K562 (cell line): ENCODE measurements around the gene DUS1L.

Experiments used
- BHLHE40 ChIP-seq: IDR thresholded peaks from 2 replicates; pipeline ENCODE4 v1.6.1; 2011; ENCODE audit warnings: low read length, improper control_type of control experiment
- CHCHD3 ChIP-seq: fragments of 250-450 bp; sonication (Bioruptor Pico); IDR thresholded peaks from 2 replicates; pipeline ENCODE4 v2.1.2; 2022; ENCODE audit warnings: mild to moderate bottlenecking
- FOXP4 ChIP-seq: sonication (generic); formaldehyde crosslinking; IDR thresholded peaks from 2 replicates; pipeline ENCODE4 v1.8.0; 2022; ENCODE audit warnings: mild to moderate bottlenecking, missing genetic modification reagents, borderline replicate concordance
- GTF2F1 ChIP-seq: IDR thresholded peaks from 2 replicates; pipeline ENCODE4 v1.6.1; 2011; ENCODE audit warnings: low read depth, low read length, improper control_type of control experiment
- NFYB ChIP-seq: IDR thresholded peaks from 2 replicates; pipeline ENCODE4 v1.6.1; 2011; ENCODE audit warnings: mild to moderate bottlenecking, moderate library complexity; ENCODE audit not compliant: insufficient read length; ENCODE audit errors: extremely low read depth
- RAD21 ChIP-seq, 2 experiments: fragments of 250-450 bp in 1 of 2; fragments of 450-650 bp in 1 of 2; sonication (Bioruptor Pico) in 1 of 2; formaldehyde crosslinking in 1 of 2; IDR thresholded peaks in 1 of 2; conservative IDR thresholded peaks in 1 of 2; 2 replicates each; pipeline versions ENCODE4 v1.4.0 to v1.8.0; 2020 to 2022; ENCODE audit warnings: mild to moderate bottlenecking in 2 of 2, moderate library complexity in 1 of 2
- SMARCE1 ChIP-seq: fragments of 450-650 bp; IDR thresholded peaks from 2 replicates; pipeline ENCODE4 v1.7.1; 2016; ENCODE audit warnings: mild to moderate bottlenecking
- ZNF324 ChIP-seq: fragments of 250-450 bp; sonication (Bioruptor Pico); IDR thresholded peaks from 2 replicates; pipeline ENCODE4 v1.4.0; 2020; ENCODE audit warnings: mild to moderate bottlenecking

- TF ChIP-seq RAD21 (CRISPR knock-in tag; conservative IDR thresholded peaks at IDR 0.05 in 1 of 2, IDR thresholded peaks at IDR 0.05 in 1 of 2) (peak; percentile 67 to 68), ZNF324 (CRISPR knock-in tag) (no peak), NFYB (no peak), CHCHD3 (CRISPR knock-in tag) (no peak), FOXP4 (CRISPR knock-in tag) (no peak), GTF2F1 (no peak), SMARCE1 (no peak), BHLHE40 (no peak)
Measured at GRCh38 chr17:82021107-82021899, 44.3 kb downstream of the DUS1L start.
